Activated B cell treated with CpG ODN at 0.5 μM for 24 hours (primary cell): Measurements from ENCODE around the gene SLC44A2. TPM values are rescaled to one million over a fixed set of nuclear protein-coding genes. Genes with fewer than 3 reads are reported as not detected.

ENCODE experiments used
- total RNA-seq: library from RNA; stranded (reverse); gene quantifications from 2 replicates; pipeline ENCODE4 v1.2.3, GENCODE V29; 2022

SLC44A2 gene
- total RNA-seq, 1 donor from 2014 or later: 213 TPM

Other genes starting within 250 kb of the SLC44A2 start
- 302 and 356 TPM in 2 replicates for gene TYK2, start 245.0 kb upstream of the SLC44A2 start, total RNA-seq
- 172 and 173 TPM in 2 replicates for gene CDC37, start 222.0 kb upstream of the SLC44A2 start, total RNA-seq
- 6.6 and 8.6 TPM in 2 replicates for gene PDE4A, start 205.0 kb upstream of the SLC44A2 start, total RNA-seq
- gene KEAP1, start 122.2 kb upstream of the SLC44A2 start, total RNA-seq: 38.9 and 48.0 TPM in 2 replicates
- gene S1PR5, start 108.1 kb upstream of the SLC44A2 start, total RNA-seq: 0.12 TPM in 1 of 2 replicates, not detected in the other
- 37.8 and 39.1 TPM in 2 replicates for gene ATG4D, start 81.6 kb upstream of the SLC44A2 start, total RNA-seq
- gene KRI1, start 59.5 kb upstream of the SLC44A2 start, total RNA-seq: 44.7 and 48.1 TPM in 2 replicates
- 10.1 and 10.9 TPM in 2 replicates for gene CDKN2D, start 56.6 kb upstream of the SLC44A2 start, total RNA-seq
- gene AP1M2, start 38.2 kb upstream of the SLC44A2 start, total RNA-seq: not detected in 2 replicates
- 373 and 399 TPM in 2 replicates for gene ILF3, start 28.8 kb downstream of the SLC44A2 start, total RNA-seq
- gene QTRT1, start 75.9 kb downstream of the SLC44A2 start, total RNA-seq: 69.4 and 74.9 TPM in 2 replicates
- gene DNM2, start 92.5 kb downstream of the SLC44A2 start, total RNA-seq: 220 and 257 TPM in 2 replicates
- gene TMED1, start 210.7 kb downstream of the SLC44A2 start, total RNA-seq: 11.9 and 15.7 TPM in 2 replicates
- 0.62 and 1.0 TPM in 2 replicates for gene C19orf38, start 222.9 kb downstream of the SLC44A2 start, total RNA-seq
- gene CARM1, start 246.0 kb downstream of the SLC44A2 start, total RNA-seq: 32.3 and 39.1 TPM in 2 replicates